ENCODE data around the gene PRKCE.
"Not testable (repeated sequence)": the region's sequence is repeated elsewhere in the genome, so short reads cannot be mapped to it uniquely, and the experiment has no call there.

The PRKCE gene

GRCh38 chr2:45668509-45668908, 17.0 kb downstream of the PRKCE start:
- DNase-seq (ENCODE audit: low read depth in 3 of 3): no peak

- DNase-seq (ENCODE audit: low read depth in 3 of 3): no peak
These were observed 17.6 kb downstream of the PRKCE start for GRCh38 chr2:45669032-45669486.

GRCh38 chr2:45670646-45671045, 19.2 kb downstream of the PRKCE start:
- no peak for DNase-seq (ENCODE audit: low read depth in 3 of 3)

GRCh38 chr2:45672138-45672537, 20.7 kb downstream of the PRKCE start:
- DNase-seq (ENCODE audit: low read depth in 3 of 3): no peak

- DNase-seq (ENCODE audit: low read depth in 3 of 3): no peak
These were observed 22.8 kb downstream of the PRKCE start for GRCh38 chr2:45674035-45674816.

- no peak for DNase-seq (ENCODE audit: low read depth in 3 of 3)
These were observed 23.9 kb downstream of the PRKCE start for GRCh38 chr2:45675263-45675812.

- no peak for DNase-seq (ENCODE audit: low read depth in 3 of 3)
These were observed 24.6 kb downstream of the PRKCE start for GRCh38 chr2:45676088-45676487.

- DNase-seq (ENCODE audit: low read depth in 3 of 3): no peak
These were observed 27.4 kb downstream of the PRKCE start for GRCh38 chr2:45678791-45679348.

GRCh38 chr2:45680351-45680967, 29.0 kb downstream of the PRKCE start:
- no peak for DNase-seq (ENCODE audit: low read depth in 3 of 3)

GRCh38 chr2:45681675-45682074, 30.2 kb downstream of the PRKCE start:
- no peak for DNase-seq (ENCODE audit: low read depth in 3 of 3)

- no peak for DNase-seq (ENCODE audit: low read depth in 3 of 3)
These were observed 31.8 kb downstream of the PRKCE start for GRCh38 chr2:45683292-45683691.

GRCh38 chr2:45684756-45685155, 33.3 kb downstream of the PRKCE start:
- no peak for DNase-seq (ENCODE audit: low read depth in 3 of 3)

- DNase-seq (ENCODE audit: low read depth in 3 of 3): no peak
These were observed 33.8 kb downstream of the PRKCE start for GRCh38 chr2:45685260-45685659.

- no peak for DNase-seq (ENCODE audit: low read depth in 3 of 3)
These were observed 36.5 kb downstream of the PRKCE start for GRCh38 chr2:45687964-45688363.

GRCh38 chr2:45688479-45689298, 37.2 kb downstream of the PRKCE start:
- DNase-seq (ENCODE audit: low read depth in 3 of 3): no peak

- DNase-seq (ENCODE audit: low read depth in 3 of 3): no peak
These were observed 38.8 kb downstream of the PRKCE start for GRCh38 chr2:45690231-45690630.

GRCh38 chr2:45691171-45691999, 39.9 kb downstream of the PRKCE start:
- no peak for DNase-seq (ENCODE audit: low read depth in 3 of 3)

GRCh38 chr2:45692566-45692965, 41.1 kb downstream of the PRKCE start:
- DNase-seq (ENCODE audit: low read depth in 3 of 3): no peak

GRCh38 chr2:45695480-45696007, 44.1 kb downstream of the PRKCE start:
- DNase-seq (ENCODE audit: low read depth in 3 of 3): not testable (repeated sequence)

- DNase-seq (ENCODE audit: low read depth in 3 of 3): no peak
These were observed 45.2 kb downstream of the PRKCE start for GRCh38 chr2:45696708-45697107.

- DNase-seq (ENCODE audit: low read depth in 3 of 3): no peak
These were observed 45.7 kb downstream of the PRKCE start for GRCh38 chr2:45697190-45697589.

Data from stimulated activated CD4-positive, alpha-beta T cell treated with anti-CD3 and anti-CD28 coated beads, TNF-alpha, amount 100 ng/mL, for 48 hours (primary cell).